Transverse colon (tissue), 4 donors: ENCODE data around the gene ZNF425. TPM values are rescaled to one million over a fixed set of nuclear protein-coding genes. Genes with fewer than 3 reads are reported as not detected.

Experiments
- DNase-seq: peaks from one replicate; pipeline ENCODE4 v3.0.0-alpha.2; 2019
- H3K27ac ChIP-seq, 4 donors: fragments of 200-600 bp; sonication (generic); 2 replicates each; pipeline ENCODE4 v1.5.1; 2016 to 2018; ENCODE audit warnings: inconsistent platforms in 4 of 4
- H3K27me3 ChIP-seq: fragments of 200-600 bp; sonication (generic); 2 replicates; pipeline ENCODE4 v1.5.1; 2017; ENCODE audit warnings: inconsistent platforms
- H3K36me3 ChIP-seq, 4 donors: fragments of 200-600 bp; sonication (generic); 2 replicates each; pipeline ENCODE4 v1.5.1; 2017 to 2019; ENCODE audit warnings: inconsistent platforms in 4 of 4
- H3K4me1 ChIP-seq, 4 donors: fragments of 200-600 bp; sonication (generic); 2 replicates each; pipeline ENCODE4 v1.5.1; 2017 to 2020; ENCODE audit warnings: inconsistent platforms in 4 of 4
- H3K4me3 ChIP-seq, 4 donors: fragments of 200-600 bp; sonication (generic); 1 replicate in 1 of 4; 2 replicates in 3 of 4; pipeline versions ENCODE4 v1.5.1 to v1.6.1; 2017 to 2019; ENCODE audit warnings: inconsistent platforms in 4 of 4
- H3K9me3 ChIP-seq, 2 donors: fragments of 200-600 bp; sonication (generic); 2 replicates each; pipeline ENCODE4 v1.5.1; 2017 to 2019; ENCODE audit warnings: inconsistent platforms in 2 of 2
- EP300 ChIP-seq: sonication (generic); formaldehyde crosslinking; IDR thresholded peaks from one replicate; pipeline ENCODE4 v1.6.1; 2017; ENCODE audit warnings: antibody characterized with exemption, low read depth
- POLR2A ChIP-seq: fragments of 450-650 bp; IDR thresholded peaks from one replicate; pipeline ENCODE4 v1.6.1; 2016; ENCODE audit warnings: antibody characterized with exemption, mild to moderate bottlenecking, moderate library complexity
- POLR2AphosphoS5 ChIP-seq, 3 donors: sonication (generic); formaldehyde crosslinking; IDR thresholded peaks; one replicate each; pipeline ENCODE4 v1.6.1; 2016; ENCODE audit warnings: antibody characterized with exemption in 3 of 3
- WGBS, 2 donors: methylation state at CpG; one replicate each; pipeline ENCODE4 v1.1.5; 2018; ENCODE audit warnings: low coverage in 1 of 2; 5-methylcytosine and 5-hydroxymethylcytosine counted together
- in situ Hi-C, 4 donors: fragments of 200-750 bp; cut with MboI; loops; one replicate each; pipeline versions ENCODE4 v1.15.0 to v1.15.1; 2017; ENCODE audit warnings: low sequenced_read_pairs in 3 of 4, low pct_ligation_motif_present in 1 of 4, low pct_unique_long_range_greater_than_20kb in 1 of 4
- intact Hi-C: fragments of 100-400 bp; cut with DNase I; formaldehyde crosslinking; loops from one replicate; pipeline ENCODE4 v1.15.1; 2023; ENCODE audit warnings: low total_unique reads
- small RNA-seq, 4 donors: library from RNA; depleted of rRNA; stranded (forward); fragments of <200 nt; gene quantifications; one replicate each; pipeline ENCODE3, GENCODE V24; 2016
- total RNA-seq, 4 donors: library from RNA; depleted of rRNA; stranded (reverse); fragments of >200 nt; gene quantifications; one replicate each; pipeline ENCODE4 v1.1.0, GENCODE V29; 2016
- TF ChIP-seq, protein P1 (sequence below), 5 experiments: fragments of 200-600 bp in 3 of 5; fragments of 450-650 bp in 2 of 5; sonication (generic) in 3 of 5; IDR thresholded peaks; 1 replicate in 2 of 5; 2 replicates in 3 of 5; pipeline ENCODE4 v1.5.1; 2016 to 2017; ENCODE audit warnings: antibody characterized with exemption in 5 of 5, inconsistent platforms in 3 of 5, mild to moderate bottlenecking in 2 of 5, moderate library complexity in 1 of 5

Gene ZNF425
- total RNA-seq, 4 donors from 2014 or later: 0.37 to 2.3 (median 1.6) TPM

DNA sequence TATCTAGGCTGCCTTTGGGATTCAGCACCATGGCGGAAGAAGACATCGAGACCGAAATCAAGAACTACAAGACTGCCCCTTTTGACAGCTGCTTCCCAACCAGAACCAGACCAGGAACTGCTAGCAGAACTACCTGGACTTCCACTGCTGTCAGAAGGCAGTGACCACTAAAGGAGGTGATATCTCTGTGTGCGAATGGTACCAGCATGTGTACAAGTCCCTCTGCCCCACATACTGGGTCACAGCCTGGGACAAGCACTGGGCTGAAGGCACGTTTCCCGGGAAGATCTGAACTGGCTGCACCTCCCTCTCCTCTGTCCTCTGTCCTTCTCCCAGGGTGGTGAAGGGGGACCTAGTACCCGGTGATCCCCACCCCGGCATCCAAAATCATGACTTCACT, 72.2 kb downstream of the ZNF425 start:
- H3K9me3 ChIP-seq: no peaks in the 10 kb centered on the region
- in situ Hi-C loops: no loop called here
- TF ChIP-seq POLR2A (no peak), POLR2AphosphoS5 (IDR thresholded peaks at IDR 0.05) (no peak), EP300 (no peak)
- TF ChIP-seq, protein P1, sequence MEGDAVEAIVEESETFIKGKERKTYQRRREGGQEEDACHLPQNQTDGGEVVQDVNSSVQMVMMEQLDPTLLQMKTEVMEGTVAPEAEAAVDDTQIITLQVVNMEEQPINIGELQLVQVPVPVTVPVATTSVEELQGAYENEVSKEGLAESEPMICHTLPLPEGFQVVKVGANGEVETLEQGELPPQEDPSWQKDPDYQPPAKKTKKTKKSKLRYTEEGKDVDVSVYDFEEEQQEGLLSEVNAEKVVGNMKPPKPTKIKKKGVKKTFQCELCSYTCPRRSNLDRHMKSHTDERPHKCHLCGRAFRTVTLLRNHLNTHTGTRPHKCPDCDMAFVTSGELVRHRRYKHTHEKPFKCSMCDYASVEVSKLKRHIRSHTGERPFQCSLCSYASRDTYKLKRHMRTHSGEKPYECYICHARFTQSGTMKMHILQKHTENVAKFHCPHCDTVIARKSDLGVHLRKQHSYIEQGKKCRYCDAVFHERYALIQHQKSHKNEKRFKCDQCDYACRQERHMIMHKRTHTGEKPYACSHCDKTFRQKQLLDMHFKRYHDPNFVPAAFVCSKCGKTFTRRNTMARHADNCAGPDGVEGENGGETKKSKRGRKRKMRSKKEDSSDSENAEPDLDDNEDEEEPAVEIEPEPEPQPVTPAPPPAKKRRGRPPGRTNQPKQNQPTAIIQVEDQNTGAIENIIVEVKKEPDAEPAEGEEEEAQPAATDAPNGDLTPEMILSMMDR (IDR thresholded peaks at IDR 0.05): no peak
- DNase-seq: no peak
- 88 to 90% methylated on average over 5 to 8 of the region's 8 CpGs for WGBS, 2 donors
- no peak overlapping the region for H3K4me3 ChIP-seq
- intact Hi-C loops: no loop called here
- no peaks in the 10 kb centered on the region for H3K4me1 ChIP-seq
- no peaks in the 10 kb centered on the region for H3K27me3 ChIP-seq
- no peak overlapping the region for H3K27ac ChIP-seq
- no peaks in the 10 kb centered on the region for H3K36me3 ChIP-seq

DNA sequence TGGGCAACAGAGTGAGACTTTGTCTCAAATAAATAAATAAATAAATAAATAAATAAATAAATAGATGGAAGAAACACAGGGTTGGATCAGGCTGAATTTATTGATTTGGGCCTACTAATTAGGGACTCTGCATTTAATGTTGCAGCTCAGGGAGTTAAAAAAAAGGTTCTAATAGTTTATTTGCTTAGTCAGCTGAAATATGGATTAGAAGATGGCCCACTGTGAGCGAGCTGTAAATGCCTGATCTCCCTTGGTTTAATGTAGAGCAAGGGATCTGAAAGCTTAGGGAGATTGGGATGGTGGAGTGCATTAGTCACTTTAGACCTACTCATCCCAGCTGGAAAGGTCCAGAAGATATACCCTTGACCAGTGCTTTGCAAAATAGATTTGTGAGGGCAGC, 72.7 kb downstream of the ZNF425 start:
- in situ Hi-C loops (no loop called here), intact Hi-C loops (no loop called here)
- Histone ChIP-seq H3K4me1 (no peaks in the 10 kb centered on the region), H3K9me3 (no peaks in the 10 kb centered on the region), H3K4me3 (no peak overlapping the region), H3K27ac (no peak overlapping the region), H3K27me3 (no peaks in the 10 kb centered on the region), H3K36me3 (no peaks in the 10 kb centered on the region)
- 81 to 100% methylated on average over 1 of the region's 1 CpG for WGBS, 2 donors
- no peak for DNase-seq
- TF ChIP-seq POLR2AphosphoS5 (IDR thresholded peaks at IDR 0.05): no peak
- no peak for TF ChIP-seq POLR2A
- TF ChIP-seq, protein P1 (IDR thresholded peaks at IDR 0.05): no peak
- no peak for TF ChIP-seq EP300

Small RNA genes lying within 50 kb of the gene (small RNA-seq; reads per million reads assigned to genes)
- gene COX6B1P1 (0 to 0.36 (median 0) reads per million in 4 donors), gene RN7SL521P (0 to 0.48 (median 0.14) reads per million in 4 donors)

Other genes with a start within 250 kb of the ZNF425 start
- 10 to 100 TPM in 1 of 4 donors, 1 to 10 TPM in 3; 6.0 to 17.3 (median 7.2) TPM for gene EZH2, start 242.0 kb downstream of the ZNF425 start, total RNA-seq
- gene PDIA4, start 97.8 kb downstream of the ZNF425 start, total RNA-seq: 10 to 100 TPM; 44.5 to 79.5 (median 74.7) TPM
- gene ZNF786, start 35.6 kb downstream of the ZNF425 start, total RNA-seq: 1 to 10 TPM; 4.0 to 5.2 (median 5.2) TPM
- gene ZNF398, start 21.1 kb upstream of the ZNF425 start, total RNA-seq: 10 to 100 TPM; 13.7 to 37.0 (median 28.1) TPM
- gene ZNF282, start 69.2 kb upstream of the ZNF425 start, total RNA-seq: 10 to 100 TPM; 18.3 to 40.8 (median 22.2) TPM
- 10 to 100 TPM in 1 of 4 donors, 1 to 10 TPM in 3; 2.4 to 22.1 (median 9.5) TPM for gene ZNF212, start 113.3 kb upstream of the ZNF425 start, total RNA-seq
- 10 to 100 TPM in 3 of 4 donors, 1 to 10 TPM in 1; 9.0 to 28.7 (median 17.9) TPM for gene ZNF783, start 135.9 kb upstream of the ZNF425 start, total RNA-seq